Measurements from ENCODE around the gene VCL. TPM values are rescaled to one million over a fixed set of nuclear protein-coding genes. Genes with fewer than 3 reads are reported as not detected.

The VCL gene
- total and polyA plus RNA-seq, 8 donors: 8.6 to 51.7 (median 28.5) TPM

- H3K4me3 ChIP-seq: no peak overlapping the region
- FAIRE-seq (no peak), ATAC-seq (no peak), DNase-seq (no peak)
- TF ChIP-seq, protein P1, sequence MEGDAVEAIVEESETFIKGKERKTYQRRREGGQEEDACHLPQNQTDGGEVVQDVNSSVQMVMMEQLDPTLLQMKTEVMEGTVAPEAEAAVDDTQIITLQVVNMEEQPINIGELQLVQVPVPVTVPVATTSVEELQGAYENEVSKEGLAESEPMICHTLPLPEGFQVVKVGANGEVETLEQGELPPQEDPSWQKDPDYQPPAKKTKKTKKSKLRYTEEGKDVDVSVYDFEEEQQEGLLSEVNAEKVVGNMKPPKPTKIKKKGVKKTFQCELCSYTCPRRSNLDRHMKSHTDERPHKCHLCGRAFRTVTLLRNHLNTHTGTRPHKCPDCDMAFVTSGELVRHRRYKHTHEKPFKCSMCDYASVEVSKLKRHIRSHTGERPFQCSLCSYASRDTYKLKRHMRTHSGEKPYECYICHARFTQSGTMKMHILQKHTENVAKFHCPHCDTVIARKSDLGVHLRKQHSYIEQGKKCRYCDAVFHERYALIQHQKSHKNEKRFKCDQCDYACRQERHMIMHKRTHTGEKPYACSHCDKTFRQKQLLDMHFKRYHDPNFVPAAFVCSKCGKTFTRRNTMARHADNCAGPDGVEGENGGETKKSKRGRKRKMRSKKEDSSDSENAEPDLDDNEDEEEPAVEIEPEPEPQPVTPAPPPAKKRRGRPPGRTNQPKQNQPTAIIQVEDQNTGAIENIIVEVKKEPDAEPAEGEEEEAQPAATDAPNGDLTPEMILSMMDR (IDR thresholded peaks at IDR 0.05): no peak
- H3K27me3 ChIP-seq: no peaks in the 10 kb centered on the region
- intact Hi-C loops (cut with DNase I): no loop called here
- WGBS, 2 donors: 94 to 100% methylated on average over 2 of the region's 2 CpGs
- no peaks in the 10 kb centered on the region for H3K36me3 ChIP-seq
- H3K4me1 ChIP-seq: no peaks in the 10 kb centered on the region
- H3K9me3 ChIP-seq: no peaks in the 10 kb centered on the region
- no peak overlapping the region for H3K27ac ChIP-seq
Measured at GRCh38 chr10:73973427-73973826, 24.5 kb upstream of the VCL start.

- intact Hi-C loops (cut with DNase I): no loop called here
- Histone ChIP-seq H3K27me3 (no peaks in the 10 kb centered on the region), H3K27ac (no peak overlapping the region), H3K4me3 (no peak overlapping the region), H3K4me1 (no peaks in the 10 kb centered on the region), H3K36me3 (no peaks in the 10 kb centered on the region), H3K9me3 (no peaks in the 10 kb centered on the region)
- 92% methylated on average over 5 of the region's 5 CpGs for WGBS, 2 donors
- TF ChIP-seq, protein P1 (IDR thresholded peaks at IDR 0.05): no peak
- no peak for DNase-seq
- FAIRE-seq: no peak
- no peak for ATAC-seq
Measured at GRCh38 chr10:73974309-73974946, 23.5 kb upstream of the VCL start.

DNA sequence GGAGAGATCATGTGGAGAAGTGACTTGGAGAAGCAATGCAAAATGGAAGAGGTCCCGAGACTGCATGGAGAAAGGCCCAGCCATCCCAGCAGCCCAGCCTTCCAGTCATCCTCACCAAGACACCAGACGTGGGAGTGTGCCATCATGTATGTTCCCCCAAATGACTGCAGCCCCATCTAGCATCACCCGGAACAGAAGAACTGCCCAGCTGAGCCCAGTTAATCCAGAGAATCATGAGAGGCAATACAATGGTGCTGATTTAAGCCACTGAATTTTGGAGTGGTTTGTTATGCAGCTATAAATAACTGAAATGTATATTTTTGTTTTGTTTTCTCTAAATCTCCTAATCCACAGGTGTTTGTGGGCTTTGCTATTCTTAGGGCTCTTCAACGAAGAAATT is 22.5 kb upstream of the VCL start:
- no peak for DNase-seq
- no peak for FAIRE-seq
- intact Hi-C loops (cut with DNase I): no loop called here
- WGBS, 2 donors: 95 to 96% methylated on average over 4 of the region's 4 CpGs
- H3K4me3 ChIP-seq: no peak overlapping the region
- no peaks in the 10 kb centered on the region for H3K9me3 ChIP-seq
- H3K4me1 ChIP-seq: no peaks in the 10 kb centered on the region
- no peaks in the 10 kb centered on the region for H3K36me3 ChIP-seq
- TF ChIP-seq, protein P1 (IDR thresholded peaks at IDR 0.05): no peak
- no peak overlapping the region for H3K27ac ChIP-seq
- ATAC-seq: no peak
- no peaks in the 10 kb centered on the region for H3K27me3 ChIP-seq

DNA sequence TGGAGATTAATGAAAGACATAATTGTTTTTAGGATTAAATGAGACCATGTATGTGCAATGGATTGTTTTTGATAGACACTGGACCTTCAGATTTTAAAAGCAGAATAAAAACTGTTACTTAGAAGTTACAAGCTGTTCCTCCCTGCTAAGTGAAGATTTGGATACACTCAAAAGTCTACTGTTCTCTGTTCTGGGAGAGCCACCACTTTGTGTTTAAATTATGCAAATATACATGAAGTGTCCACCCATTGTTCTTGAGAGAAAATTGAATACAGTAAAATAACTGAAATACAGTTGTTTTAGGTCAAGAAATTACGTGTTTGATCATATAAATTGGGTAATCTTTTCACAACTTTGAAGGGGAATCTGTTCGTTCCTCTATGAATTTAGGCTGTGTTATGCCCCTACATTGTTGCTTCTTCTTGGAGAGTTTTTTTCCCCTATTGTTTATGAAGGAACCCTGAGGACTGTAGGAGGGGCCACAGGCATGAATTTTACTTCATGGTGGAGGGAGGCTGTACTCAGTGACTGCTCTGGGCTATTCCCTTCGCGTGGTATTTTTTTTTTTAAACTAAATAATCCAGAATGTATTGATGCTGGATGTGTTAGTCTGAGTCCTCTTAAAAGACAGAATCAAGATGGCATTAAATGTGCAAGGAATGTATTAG is 18.6 kb upstream of the VCL start:
- DNase-seq: no peak
- FAIRE-seq: no peak
- WGBS, 2 donors: 82 to 86% methylated on average over 4 of the region's 4 CpGs
- Histone ChIP-seq H3K4me3 (no peak overlapping the region), H3K27ac (no peak overlapping the region), H3K36me3 (no peaks in the 10 kb centered on the region), H3K4me1 (peaks cover 3 to 8% (median 5%) of the 10 kb centered on the region in 3 donors), H3K27me3 (no peaks in the 10 kb centered on the region), H3K9me3 (no peaks in the 10 kb centered on the region)
- TF ChIP-seq, protein P1 (IDR thresholded peaks at IDR 0.05): no peak
- intact Hi-C loops (cut with DNase I): no loop called here
- ATAC-seq: no peak

DNA sequence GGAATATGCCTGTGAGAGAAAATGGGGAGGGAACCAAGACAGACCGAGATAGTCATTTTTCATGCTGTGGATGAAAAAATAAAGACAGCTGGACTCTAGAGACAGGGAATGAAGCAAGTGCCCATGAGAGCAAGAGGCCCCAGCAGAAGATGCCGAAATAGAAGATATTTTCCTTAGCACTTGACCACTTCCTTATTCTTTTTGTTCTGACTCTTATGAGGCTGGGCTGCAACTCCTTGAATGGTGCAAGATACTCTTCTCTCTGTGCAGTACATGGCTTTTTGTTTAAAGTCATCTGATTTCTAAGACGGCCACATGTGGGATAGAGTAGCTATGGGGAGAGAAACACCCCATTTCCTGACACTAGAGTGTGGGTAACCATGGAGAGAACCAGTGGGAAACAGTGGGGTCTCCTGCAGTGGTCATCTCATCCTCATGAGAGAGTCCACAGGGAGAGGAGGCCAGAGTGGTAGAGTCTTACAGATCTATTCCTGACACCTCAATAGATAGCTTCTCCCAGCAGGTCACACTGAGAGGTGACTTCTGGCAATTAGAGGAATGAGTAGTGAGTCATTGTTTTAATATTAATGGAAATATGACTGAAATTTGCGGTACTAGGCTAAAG is 18.0 kb upstream of the VCL start:
- H3K27ac ChIP-seq: no peak overlapping the region
- TF ChIP-seq, protein P1 (IDR thresholded peaks at IDR 0.05): no peak

More for the DNA sequence above, 18.0 kb upstream of the VCL start:
- H3K4me3 ChIP-seq: no peak overlapping the region
- FAIRE-seq (no peak), ATAC-seq (peak in 1 of 4 donors; percentile 38), DNase-seq (no peak)
- WGBS, 2 donors: 81 to 86% methylated on average over 4 of the region's 4 CpGs
- peaks cover 3 to 8% (median 5%) of the 10 kb centered on the region in 3 donors for H3K4me1 ChIP-seq
- intact Hi-C loops (cut with DNase I): no loop called here
- H3K36me3 ChIP-seq: no peaks in the 10 kb centered on the region
- no peaks in the 10 kb centered on the region for H3K9me3 ChIP-seq
- H3K27me3 ChIP-seq: no peaks in the 10 kb centered on the region

Measured in pancreas (tissue), 10 donors.